Left lobe of liver (tissue), 2 donors: Measurements from ENCODE around the gene BMERB1. TPM values are rescaled to one million over a fixed set of nuclear protein-coding genes. Genes with fewer than 3 reads are reported as not detected.
"Not testable (repeated sequence)": the region's sequence is repeated elsewhere in the genome, so short reads cannot be mapped to it uniquely, and the experiment has no call there.

Experiments used
- ATAC-seq: fragments of 200-7000 bp; cut with Tn5 transposase; one replicate; pipeline ENCODE4 v1.9.1; 2020; ENCODE audit warnings: mild to moderate bottlenecking, moderate library complexity
- DNase-seq: peaks from one replicate; pipeline ENCODE4 v3.0.0-alpha.2; 2020; ENCODE audit warnings: low spot score
- total RNA-seq: library from RNA; stranded (reverse); gene quantifications from one replicate; pipeline ENCODE4 v1.2.1, GENCODE V29; 2021
- donor health status: DM: no; HTN: no; CAD: no; lungs with moderate emphysema.
- donor health status: DM: no; HTN: yes; CAD: no.

The BMERB1 gene
- 12.2 TPM for total RNA-seq

GRCh38 chr16:15434425-15435215 is at the start of gene BMERB1:
BMERB1 (plus strand) TSS chr16:15434588; CDS start chr16:15434654, 66 bp downstream.
- DNase-seq (peak; percentile 73), ATAC-seq (peak; percentile 83)

DNA sequence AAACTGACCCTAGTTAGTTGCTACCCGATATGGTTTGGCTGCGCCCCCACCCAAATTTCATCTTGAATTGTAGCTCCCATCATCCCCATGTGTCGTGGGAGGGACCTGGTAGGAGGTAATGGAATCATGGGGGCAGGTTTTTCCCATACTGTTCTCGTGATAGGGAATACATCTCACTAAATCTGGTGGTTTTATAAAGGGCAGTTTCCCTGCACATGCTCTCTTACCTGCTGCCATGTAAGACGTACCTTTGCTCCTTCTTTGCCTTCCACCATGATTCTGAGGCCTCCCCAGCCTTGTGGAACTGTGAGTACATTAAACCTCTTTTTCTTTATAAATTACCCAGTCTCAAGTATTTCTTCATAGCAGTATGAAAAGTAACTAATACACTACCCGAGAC is 46.3 kb upstream of the BMERB1 start:
- DNase-seq, ATAC-seq: not testable (repeated sequence)

GRCh38 chr16:15389916-15390315 is 44.5 kb upstream of the BMERB1 start:
- ATAC-seq, DNase-seq: not testable (repeated sequence)

DNA sequence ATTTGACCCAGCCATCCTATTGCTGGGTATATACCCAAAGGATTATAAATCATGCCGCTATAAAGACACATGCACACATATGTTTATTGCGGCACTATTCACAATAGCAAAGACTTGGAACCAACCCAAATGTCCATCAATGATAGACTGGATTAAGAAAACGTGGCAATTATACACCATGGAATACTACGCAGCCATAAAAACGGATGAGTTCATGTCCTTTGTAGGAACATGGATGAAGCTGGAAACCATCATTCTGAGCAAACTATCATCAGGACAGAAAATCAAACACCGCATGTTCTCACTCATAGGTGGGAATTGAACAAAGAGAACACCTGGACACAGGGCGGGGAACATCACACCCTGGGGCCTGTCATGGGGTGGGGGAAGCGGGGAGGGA is 41.4 kb upstream of the BMERB1 start:
- not testable (repeated sequence) for ATAC-seq, DNase-seq

- DNase-seq (peak; percentile 84), ATAC-seq (peak; percentile 84)
These were observed 38.5 kb upstream of the BMERB1 start, which contains the start of gene MPV17L for GRCh38 chr16:15395631-15396508. MPV17L (plus strand) TSS chr16:15395754; CDS start chr16:15395898, 144 bp downstream.

- peak; percentile 7 for ATAC-seq
- DNase-seq: not testable (repeated sequence)
These were observed 37.9 kb upstream of the BMERB1 start for GRCh38 chr16:15396509-15396829.

- ATAC-seq: no peak
- DNase-seq: no peak
These were observed 37.3 kb upstream of the BMERB1 start for GRCh38 chr16:15396948-15397594.

DNA sequence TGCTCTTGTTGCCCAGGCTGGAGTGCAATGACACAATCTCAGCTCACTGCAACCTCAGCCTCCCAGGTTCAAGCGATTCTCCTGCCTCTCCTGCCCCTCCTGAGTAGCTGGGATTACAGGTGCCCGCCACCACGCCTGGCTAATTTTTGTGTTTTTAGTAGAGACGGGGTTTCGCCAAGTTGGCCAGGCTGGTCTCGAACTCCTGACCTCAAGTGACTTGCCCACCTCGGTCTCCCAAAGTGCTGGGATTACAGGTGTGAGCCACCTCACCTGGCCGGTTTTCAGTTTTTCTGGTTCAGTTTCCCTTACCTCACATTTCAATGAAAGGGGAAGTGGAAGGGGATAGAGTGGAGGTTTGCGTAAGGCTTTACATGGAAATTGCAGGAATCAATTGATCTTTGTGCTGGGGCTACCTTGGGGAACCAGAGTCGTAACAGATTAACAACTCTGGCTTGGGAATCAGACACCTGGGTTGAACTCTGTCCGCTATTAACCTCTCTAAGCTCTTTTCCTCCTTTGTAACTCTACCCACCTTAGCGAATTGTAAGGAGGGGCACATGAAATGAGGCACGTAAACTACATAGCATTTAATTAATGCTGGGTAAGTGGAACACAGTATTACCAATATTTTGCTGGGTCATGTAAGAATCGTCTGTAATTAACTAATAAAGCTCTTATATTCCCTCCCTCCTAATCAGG is 35.6 kb upstream of the BMERB1 start:
- DNase-seq (peak; percentile 75), ATAC-seq (peak; percentile 67)

DNA sequence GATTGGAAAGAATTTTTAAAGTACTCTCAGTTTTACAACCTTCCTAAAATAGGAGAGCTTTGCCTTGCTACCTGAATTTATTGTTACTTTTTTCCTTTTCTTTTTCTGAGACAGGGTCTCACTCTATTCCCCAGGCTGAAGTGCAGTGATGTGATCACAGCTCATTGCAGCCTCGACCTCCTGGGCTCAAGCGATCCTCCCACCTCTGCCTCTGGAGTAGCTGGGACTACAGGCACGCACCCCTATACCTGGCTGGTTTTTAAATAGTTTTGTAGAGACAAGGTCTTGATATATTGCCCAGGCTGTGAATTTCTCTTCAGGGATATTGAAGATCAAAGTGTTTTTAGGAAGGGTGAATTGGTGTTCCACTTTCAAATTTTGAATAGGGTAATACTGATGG is 35.1 kb upstream of the BMERB1 start:
- no peak for ATAC-seq

DNA sequence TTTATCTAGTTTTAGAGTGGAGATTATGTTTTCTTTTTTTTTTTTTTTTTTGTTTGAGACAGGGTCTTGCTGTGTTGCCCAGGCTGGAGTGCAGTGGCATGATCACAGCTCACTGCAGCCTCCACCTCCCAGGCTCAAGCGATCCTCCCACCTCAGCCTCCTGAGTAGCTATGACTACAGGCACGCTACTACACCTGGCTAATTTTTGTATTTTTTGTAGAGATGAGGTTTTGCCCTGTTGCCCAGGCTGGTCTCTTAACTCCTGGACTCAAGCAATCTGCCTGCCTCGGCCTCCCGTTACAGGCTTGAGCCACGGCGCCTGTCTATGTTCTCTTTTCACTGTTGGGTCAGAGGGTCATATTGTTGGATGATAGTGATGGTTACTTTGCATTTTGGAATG is 34.1 kb upstream of the BMERB1 start:
- DNase-seq, ATAC-seq: not testable (repeated sequence)

More for the DNA sequence above, 35.1 kb upstream of the BMERB1 start:
- no peak for DNase-seq

- ATAC-seq (no peak), DNase-seq (no peak)
These were observed 32.4 kb upstream of the BMERB1 start for GRCh38 chr16:15401972-15402371.

GRCh38 chr16:15403392-15403995 is 30.9 kb upstream of the BMERB1 start:
- DNase-seq (no peak), ATAC-seq (no peak)

GRCh38 chr16:15404091-15404490 is 30.3 kb upstream of the BMERB1 start:
- peak; percentile 21 for ATAC-seq
- not testable (repeated sequence) for DNase-seq

DNA sequence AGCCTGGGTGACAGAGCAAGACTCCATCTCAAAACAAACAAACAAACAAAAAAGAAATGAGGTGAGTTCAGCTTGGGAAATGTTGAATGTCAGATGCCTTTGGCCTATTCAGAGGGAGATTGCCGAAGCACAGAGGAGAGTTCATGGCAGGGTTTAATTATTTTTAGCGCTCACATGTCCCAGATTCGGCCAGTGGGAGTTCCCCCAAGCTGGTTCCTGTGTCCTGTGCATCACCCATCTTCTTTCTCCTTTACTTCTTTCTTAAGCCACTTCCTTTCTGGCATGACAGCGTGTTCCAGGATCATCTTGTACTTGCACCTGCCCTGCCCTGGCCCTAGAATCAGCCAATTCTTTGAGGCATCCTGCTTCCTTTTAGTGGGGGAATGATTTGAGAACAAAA is 29.6 kb upstream of the BMERB1 start:
- peak; percentile 97 for ATAC-seq
- DNase-seq: peak; percentile 73

DNA sequence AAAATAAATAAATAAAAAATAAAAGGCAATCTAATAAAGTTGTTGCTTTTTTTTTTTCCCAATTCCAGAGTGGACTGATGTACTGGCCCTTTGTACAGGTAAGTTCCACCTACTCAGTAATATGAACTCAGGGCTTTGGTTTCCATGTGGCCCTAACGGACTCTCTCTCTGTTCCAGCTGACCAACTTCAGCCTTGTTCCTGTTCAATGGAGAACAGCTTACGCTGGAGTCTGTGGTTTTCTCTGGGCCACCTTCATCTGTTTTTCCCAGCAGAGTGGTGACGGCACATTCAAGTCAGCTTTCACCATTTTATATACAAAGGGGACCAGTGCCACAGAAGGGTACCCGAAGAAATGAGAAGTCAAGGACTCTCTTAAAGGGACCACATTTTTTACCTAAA is 26.6 kb upstream of the BMERB1 start:
- not testable (repeated sequence) for DNase-seq, ATAC-seq

GRCh38 chr16:15409476-15409875 is 24.9 kb upstream of the BMERB1 start:
- ATAC-seq, DNase-seq: not testable (repeated sequence)

- ATAC-seq: no peak
These were observed 18.8 kb upstream of the BMERB1 start for GRCh38 chr16:15415511-15415985.

DNA sequence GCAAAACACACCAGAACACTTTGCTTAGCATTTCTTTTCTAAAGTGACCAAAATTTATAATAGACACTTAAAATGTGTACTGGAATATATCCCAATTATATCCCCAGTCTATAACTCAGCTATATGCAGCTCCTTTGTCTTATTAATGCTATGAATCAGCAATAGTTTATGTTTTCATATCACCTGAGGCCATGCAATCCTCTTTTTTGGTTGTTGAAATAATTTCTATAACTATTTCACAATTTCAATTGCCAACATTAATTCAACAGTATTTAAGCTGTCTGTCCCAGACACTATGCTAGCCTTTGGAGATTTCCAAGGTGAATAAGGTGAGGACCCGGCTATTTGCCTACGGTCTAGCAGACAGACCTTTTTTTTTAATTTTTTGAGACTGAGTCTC is 17.2 kb upstream of the BMERB1 start:
- ATAC-seq (no peak), DNase-seq (no peak)

More at GRCh38 chr16:15415511-15415985, 18.8 kb upstream of the BMERB1 start:
- DNase-seq: no peak

DNA sequence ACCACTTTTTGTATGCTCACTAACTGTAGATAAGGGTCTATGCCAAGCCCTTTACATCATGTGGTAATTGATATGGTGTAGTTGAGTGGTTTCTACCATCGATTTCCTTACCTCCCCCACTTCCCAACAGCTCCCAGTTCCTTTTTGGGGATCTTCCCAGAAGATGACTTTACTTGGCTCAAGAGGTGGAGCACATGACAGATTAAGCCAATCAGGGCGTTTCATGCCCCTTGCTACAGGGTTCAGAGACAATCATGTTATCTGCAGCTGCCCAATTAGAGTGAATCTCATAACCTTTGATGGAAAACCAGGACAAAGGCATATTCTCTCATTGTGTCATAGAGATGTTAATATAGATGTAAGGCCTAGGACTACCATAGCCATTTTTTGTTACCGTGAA is 16.2 kb upstream of the BMERB1 start:
- no peak for ATAC-seq
- DNase-seq: no peak

- not testable (repeated sequence) for DNase-seq
- ATAC-seq: peak; percentile 67
These were observed 12.7 kb upstream of the BMERB1 start for GRCh38 chr16:15421696-15422095.
